Stomach smooth muscle (tissue), 2 donors: Measurements from ENCODE around the gene SEMA5B.
A peak's percentile ranks its signal among the peaks of the same experiment; 100 is the strongest.

ENCODE experiments used
- H3K27ac ChIP-seq: one replicate; pipeline ENCODE4 v1.7.0; 2013; ENCODE audit warnings: mild to moderate bottlenecking, low read length, inconsistent platforms
- H3K27me3 ChIP-seq, 2 donors: one replicate each; pipeline ENCODE4 v1.7.0; 2013; ENCODE audit warnings: low read length in 2 of 2; ENCODE audit not compliant: insufficient read depth in 2 of 2, control insufficient read depth in 1 of 2
- H3K36me3 ChIP-seq, 2 donors: one replicate each; pipeline ENCODE4 v1.7.0; 2013; ENCODE audit warnings: low read length in 2 of 2; ENCODE audit not compliant: control insufficient read depth in 2 of 2, insufficient read depth in 2 of 2
- H3K4me1 ChIP-seq: one replicate; pipeline ENCODE4 v1.7.0; 2013; ENCODE audit warnings: low read length; ENCODE audit not compliant: control insufficient read depth, insufficient read depth
- H3K4me3 ChIP-seq, 2 donors: one replicate each; pipeline ENCODE4 v1.7.0; 2013; ENCODE audit warnings: low read length in 2 of 2
- H3K9ac ChIP-seq, 2 donors: one replicate each; pipeline ENCODE4 v1.7.0; 2013; ENCODE audit warnings: low read length in 2 of 2, mild to moderate bottlenecking in 1 of 2
- H3K9me3 ChIP-seq, 2 donors: one replicate each; pipeline ENCODE4 v1.7.0; 2013; ENCODE audit warnings: low read length in 2 of 2; ENCODE audit not compliant: control insufficient read depth in 2 of 2
- donor health status: healthy.
- donor health status: Pancreatic carcinoma.

The SEMA5B gene

DNA sequence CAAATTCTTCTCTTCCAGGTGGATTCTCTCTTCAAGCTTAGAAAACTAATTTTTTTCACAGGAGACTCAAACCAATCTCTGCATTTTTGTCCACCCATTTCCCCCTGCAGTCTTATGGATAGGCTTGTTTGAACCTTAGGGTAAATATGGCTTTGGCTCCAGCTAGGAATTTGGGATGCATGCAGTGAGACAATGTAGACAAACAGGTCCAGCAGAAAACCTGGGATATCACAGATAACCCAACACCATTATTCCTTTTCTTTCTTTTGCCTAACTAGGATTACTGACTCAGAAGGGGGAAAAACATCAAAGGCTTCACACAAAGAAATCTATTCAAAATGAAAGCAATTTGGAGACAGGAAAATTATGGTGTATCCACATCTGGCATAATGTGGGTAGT, 11.2 kb upstream of the SEMA5B start:
- Histone ChIP-seq H3K36me3 (no peaks in the 10 kb centered on the region), H3K27ac (no peak overlapping the region), H3K9me3 (no peaks in the 10 kb centered on the region), H3K4me1 (no peaks in the 10 kb centered on the region), H3K27me3 (peaks cover 6 to 11% of the 10 kb centered on the region in 2 donors), H3K4me3 (no peak overlapping the region), H3K9ac (no peak overlapping the region)

DNA sequence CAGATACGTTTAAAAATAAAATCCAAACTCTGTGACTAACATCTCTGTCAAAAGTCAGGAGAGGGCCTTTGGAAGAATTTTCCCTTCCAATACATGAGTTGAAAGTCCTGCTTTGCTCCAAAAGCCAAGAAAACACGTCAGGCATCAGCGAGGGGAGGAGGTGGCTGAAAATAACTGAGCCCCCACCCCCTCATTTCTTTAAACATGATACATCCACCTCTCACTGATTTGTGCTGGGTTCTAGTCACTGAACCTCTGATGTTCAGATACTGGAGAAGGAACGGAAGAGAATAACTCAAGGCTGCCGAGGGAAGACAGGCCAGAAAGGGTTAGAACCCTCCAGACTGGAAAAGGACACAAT, 9.4 kb upstream of the SEMA5B start:
- H3K27me3 ChIP-seq, result peaks cover 13 to 22% of the 10 kb centered on the region in 2 donors
- no peak overlapping the region for H3K4me3 ChIP-seq
- H3K9ac ChIP-seq, result no peak overlapping the region
- H3K27ac ChIP-seq, result no peak overlapping the region
- no peaks in the 10 kb centered on the region for H3K4me1 ChIP-seq
- H3K9me3 ChIP-seq, result no peaks in the 10 kb centered on the region
- no peaks in the 10 kb centered on the region for H3K36me3 ChIP-seq

GRCh38 chr3:123036352-123037014, 8.9 kb upstream of the SEMA5B start:
- H3K36me3 ChIP-seq, result no peaks in the 10 kb centered on the region
- no peak overlapping the region for H3K4me3 ChIP-seq
- no peaks in the 10 kb centered on the region for H3K4me1 ChIP-seq
- H3K27me3 ChIP-seq, result peaks cover 13 to 28% of the 10 kb centered on the region in 2 donors
- H3K9ac ChIP-seq, result no peak overlapping the region
- no peaks in the 10 kb centered on the region for H3K9me3 ChIP-seq
- no peak overlapping the region for H3K27ac ChIP-seq

- no peak overlapping the region for H3K27ac ChIP-seq
- no peak overlapping the region for H3K4me3 ChIP-seq
- no peaks in the 10 kb centered on the region for H3K36me3 ChIP-seq
- no peaks in the 10 kb centered on the region for H3K9me3 ChIP-seq
- no peak overlapping the region for H3K9ac ChIP-seq
- no peaks in the 10 kb centered on the region for H3K4me1 ChIP-seq
- H3K27me3 ChIP-seq, result peaks cover 27 to 41% of the 10 kb centered on the region in 2 donors
These were observed 7.4 kb upstream of the SEMA5B start for GRCh38 chr3:123034996-123035395.

DNA sequence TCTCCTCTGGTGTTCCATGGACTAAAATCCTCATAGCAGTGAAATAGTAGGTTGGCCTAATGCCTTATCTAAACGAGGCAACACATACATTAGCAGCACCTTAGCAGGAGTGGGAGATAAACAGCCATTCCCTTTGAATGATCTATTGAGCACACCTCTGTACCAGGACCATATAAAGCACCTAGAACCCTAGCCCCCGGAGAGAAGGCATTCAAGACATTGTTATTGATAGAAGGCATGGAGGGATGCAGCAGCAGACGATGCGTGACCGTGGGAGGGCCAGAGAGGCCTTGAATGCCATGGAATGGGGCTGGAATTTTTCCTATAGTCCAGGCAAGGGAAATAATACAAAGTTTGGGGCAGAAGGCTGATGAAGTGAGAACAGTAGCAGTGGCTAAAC, 6.6 kb upstream of the SEMA5B start:
- Histone ChIP-seq H3K9me3 (no peaks in the 10 kb centered on the region), H3K4me3 (no peak overlapping the region), H3K27ac (no peak overlapping the region), H3K4me1 (peaks cover 2% of the 10 kb centered on the region), H3K9ac (no peak overlapping the region), H3K27me3 (peaks cover 33 to 49% of the 10 kb centered on the region in 2 donors), H3K36me3 (no peaks in the 10 kb centered on the region)

DNA sequence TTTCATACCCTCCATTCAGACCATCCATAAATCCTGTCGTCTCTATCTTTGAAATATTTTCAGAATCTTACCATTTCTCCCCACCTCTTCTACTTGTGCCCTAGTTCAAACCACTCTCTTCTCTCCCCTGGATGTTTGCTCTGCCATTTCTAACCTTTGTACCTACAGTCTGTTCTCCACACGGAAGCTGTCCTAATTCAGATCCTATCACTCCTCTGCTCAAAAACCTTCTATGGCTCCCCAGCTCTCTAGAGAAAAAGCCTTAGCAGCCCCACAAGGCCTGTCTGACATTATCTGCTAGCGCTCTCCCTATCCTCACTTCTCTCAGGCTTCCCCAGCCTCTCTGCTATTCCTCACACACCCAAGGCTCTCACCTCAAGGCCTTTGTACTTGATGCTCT, 4.5 kb upstream of the SEMA5B start:
- peaks cover 38 to 66% of the 10 kb centered on the region in 2 donors for H3K27me3 ChIP-seq
- H3K4me3 ChIP-seq, result no peak overlapping the region
- H3K9me3 ChIP-seq, result no peaks in the 10 kb centered on the region
- H3K27ac ChIP-seq, result no peak overlapping the region
- H3K4me1 ChIP-seq, result peaks cover 17% of the 10 kb centered on the region
- H3K36me3 ChIP-seq, result no peaks in the 10 kb centered on the region
- no peak overlapping the region for H3K9ac ChIP-seq

DNA sequence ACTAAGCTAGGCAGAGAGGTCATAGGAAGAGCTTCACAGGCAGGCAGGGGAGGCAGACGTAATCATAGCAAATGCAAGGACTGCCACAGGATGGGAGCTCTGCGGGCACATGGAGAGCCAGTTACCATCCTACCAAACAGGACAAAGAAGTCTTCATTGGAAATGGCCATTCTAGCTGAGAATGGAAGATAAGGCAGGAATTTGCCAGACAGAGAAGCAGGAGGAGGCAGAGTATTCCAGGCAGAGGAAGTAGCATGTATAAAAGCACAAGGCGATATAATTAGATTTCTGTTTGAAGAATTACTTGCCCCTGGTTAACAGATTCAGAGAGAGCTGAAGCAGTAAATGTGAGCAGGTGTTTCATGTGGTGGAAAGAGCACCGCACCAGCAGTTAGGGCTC, 3.5 kb upstream of the SEMA5B start:
- no peak overlapping the region for H3K4me3 ChIP-seq
- peaks cover 45 to 73% of the 10 kb centered on the region in 2 donors for H3K27me3 ChIP-seq
- H3K4me1 ChIP-seq, result peaks cover 23% of the 10 kb centered on the region
- H3K36me3 ChIP-seq, result no peaks in the 10 kb centered on the region
- no peak overlapping the region for H3K9ac ChIP-seq
- no peak overlapping the region for H3K27ac ChIP-seq
- no peaks in the 10 kb centered on the region for H3K9me3 ChIP-seq

- no peaks in the 10 kb centered on the region for H3K36me3 ChIP-seq
- H3K27ac ChIP-seq, result no peak overlapping the region
- no peaks in the 10 kb centered on the region for H3K9me3 ChIP-seq
- H3K4me1 ChIP-seq, result peaks cover 23% of the 10 kb centered on the region
- H3K27me3 ChIP-seq, result peaks cover 52 to 73% of the 10 kb centered on the region in 2 donors
- peak overlapping the region; percentile 24 to 68 for H3K9ac ChIP-seq
- H3K4me3 ChIP-seq, result peak overlapping the region; percentile 70 to 74
These were observed 768 bp upstream of the SEMA5B start for GRCh38 chr3:123028233-123028828.

GRCh38 chr3:123026565-123027291, 835 bp downstream of the SEMA5B start:
- Histone ChIP-seq H3K9ac (no peak overlapping the region), H3K27ac (no peak overlapping the region)

GRCh38 chr3:123025642-123026521, 1.7 kb downstream of the SEMA5B start:
- no peaks in the 10 kb centered on the region for H3K36me3 ChIP-seq
- peaks cover 23% of the 10 kb centered on the region for H3K4me1 ChIP-seq
- H3K9ac ChIP-seq, result no peak overlapping the region
- H3K9me3 ChIP-seq, result no peaks in the 10 kb centered on the region
- no peak overlapping the region for H3K27ac ChIP-seq
- peaks cover 40 to 50% of the 10 kb centered on the region in 2 donors for H3K27me3 ChIP-seq
- peak overlapping the region in 1 of 2 donors; percentile 74 for H3K4me3 ChIP-seq

More at GRCh38 chr3:123026565-123027291, 835 bp downstream of the SEMA5B start:
- peaks cover 23% of the 10 kb centered on the region for H3K4me1 ChIP-seq
- peaks cover 46 to 59% of the 10 kb centered on the region in 2 donors for H3K27me3 ChIP-seq
- H3K36me3 ChIP-seq, result no peaks in the 10 kb centered on the region
- H3K4me3 ChIP-seq, result peak overlapping the region; percentile 44 to 74
- no peaks in the 10 kb centered on the region for H3K9me3 ChIP-seq
